ENCODE data around the gene RSU1. TPM values are rescaled to one million over a fixed set of nuclear protein-coding genes. Genes with fewer than 3 reads are reported as not detected.

Gene RSU1
- total RNA-seq, 2 experiments from 2014 or later = 38.4 to 62.8 TPM

- no peak overlapping the region for H3K4me3 Mint-ChIP-seq
- no peak overlapping the region for H3K27ac Mint-ChIP-seq
- CTCF ChIA-PET = no interaction called here
These were observed 269.3 kb downstream of the RSU1 start for GRCh38 chr10:16547973-16548372.

GRCh38 chr10:16545116-16545736 is 272.0 kb downstream of the RSU1 start:
- CTCF ChIA-PET = interaction anchor here (0.6 to 2.3 kb wide), 5 partner anchors 8 to 669 kb away, joined by 3 to 8 read pairs (median 4); no protein-coding TSS in a partner anchor
- H3K36me3 Mint-ChIP-seq (ENCODE audit: low read depth) = no peaks in the 10 kb centered on the region
- H3K4me1 Mint-ChIP-seq = no peaks in the 10 kb centered on the region
- intact Hi-C loops (cut with DNase I, micrococcal nuclease) = loop anchor here (1.0 to 10.0 kb wide), 5 partner anchors 231 to 643 kb away; no protein-coding TSS in a partner anchor
- no peak for ATAC-seq
- H3K4me3 Mint-ChIP-seq = no peak overlapping the region
- no peak overlapping the region for H3K27ac Mint-ChIP-seq
- DNase-seq = peak; percentile 21
- POLR2A ChIA-PET = no interaction called here
- H3K27me3 Mint-ChIP-seq = peaks cover 13% of the 10 kb centered on the region
- no peaks in the 10 kb centered on the region for H3K9me3 Mint-ChIP-seq (ENCODE audit: low read depth)

More at GRCh38 chr10:16547973-16548372, 269.3 kb downstream of the RSU1 start:
- peaks cover 11% of the 10 kb centered on the region for H3K27me3 Mint-ChIP-seq
- H3K9me3 Mint-ChIP-seq (ENCODE audit: low read depth) = no peaks in the 10 kb centered on the region
- no peaks in the 10 kb centered on the region for H3K36me3 Mint-ChIP-seq (ENCODE audit: low read depth)
- POLR2A ChIA-PET = no interaction called here
- intact Hi-C loops (cut with DNase I, micrococcal nuclease) = loop anchor here in 1 of 2 experiments (5.0 to 10.0 kb wide), 2 partner anchors 259 to 643 kb away; no protein-coding TSS in a partner anchor
- H3K4me1 Mint-ChIP-seq = no peaks in the 10 kb centered on the region
- no peak for DNase-seq
- no peak for ATAC-seq

GRCh38 chr10:16544591-16544990 is 272.6 kb downstream of the RSU1 start:
- H3K36me3 Mint-ChIP-seq (ENCODE audit: low read depth) = no peaks in the 10 kb centered on the region
- no peak for DNase-seq
- peaks cover 19% of the 10 kb centered on the region for H3K27me3 Mint-ChIP-seq
- ChIA-PET CTCF (interaction anchor here (0.9 to 1.3 kb wide), 3 partner anchors 10 to 668 kb away, joined by 3 to 4 read pairs (median 3); no protein-coding TSS in a partner anchor), POLR2A (no interaction called here)
- H3K4me1 Mint-ChIP-seq = no peaks in the 10 kb centered on the region
- H3K4me3 Mint-ChIP-seq = no peak overlapping the region
- H3K27ac Mint-ChIP-seq = no peak overlapping the region
- no peaks in the 10 kb centered on the region for H3K9me3 Mint-ChIP-seq (ENCODE audit: low read depth)
- intact Hi-C loops (cut with DNase I, micrococcal nuclease) = loop anchor here (2.0 to 10.0 kb wide), 2 partner anchors 232 to 640 kb away; no protein-coding TSS in a partner anchor
- no peak for ATAC-seq

GRCh38 chr10:16544099-16544498 is 273.1 kb downstream of the RSU1 start:
- no peaks in the 10 kb centered on the region for H3K4me1 Mint-ChIP-seq
- H3K27ac Mint-ChIP-seq = no peak overlapping the region
- DNase-seq (no peak), ATAC-seq (no peak)
- no peaks in the 10 kb centered on the region for H3K9me3 Mint-ChIP-seq (ENCODE audit: low read depth)
- CTCF ChIA-PET = interaction anchor here (1.2 kb wide), 1 partner anchor 11 kb away, joined by 3 read pairs; no protein-coding TSS in a partner anchor
- intact Hi-C loops (cut with DNase I, micrococcal nuclease) = loop anchor here (2.0 to 10.0 kb wide), 2 partner anchors 233 to 639 kb away; no protein-coding TSS in a partner anchor
- H3K4me3 Mint-ChIP-seq = no peak overlapping the region
- peaks cover 19% of the 10 kb centered on the region for H3K27me3 Mint-ChIP-seq
- no peaks in the 10 kb centered on the region for H3K36me3 Mint-ChIP-seq (ENCODE audit: low read depth)
- POLR2A ChIA-PET = no interaction called here

Measured in activated CD4-positive, alpha-beta T cell treated with anti-CD3 and anti-CD28 coated beads for 36 hours (primary cell).